GM19463 (cell line): Measurements from ENCODE around the gene SLC27A5.

Experiments
- ATAC-seq: cut with Tn5 transposase; IDR thresholded peaks from one replicate; pipeline ENCODE4 v1.9.1; 2021; ENCODE audit warnings: mild to moderate bottlenecking, moderate library complexity; ENCODE audit not compliant: unreplicated experiment

SLC27A5 gene, protein sequence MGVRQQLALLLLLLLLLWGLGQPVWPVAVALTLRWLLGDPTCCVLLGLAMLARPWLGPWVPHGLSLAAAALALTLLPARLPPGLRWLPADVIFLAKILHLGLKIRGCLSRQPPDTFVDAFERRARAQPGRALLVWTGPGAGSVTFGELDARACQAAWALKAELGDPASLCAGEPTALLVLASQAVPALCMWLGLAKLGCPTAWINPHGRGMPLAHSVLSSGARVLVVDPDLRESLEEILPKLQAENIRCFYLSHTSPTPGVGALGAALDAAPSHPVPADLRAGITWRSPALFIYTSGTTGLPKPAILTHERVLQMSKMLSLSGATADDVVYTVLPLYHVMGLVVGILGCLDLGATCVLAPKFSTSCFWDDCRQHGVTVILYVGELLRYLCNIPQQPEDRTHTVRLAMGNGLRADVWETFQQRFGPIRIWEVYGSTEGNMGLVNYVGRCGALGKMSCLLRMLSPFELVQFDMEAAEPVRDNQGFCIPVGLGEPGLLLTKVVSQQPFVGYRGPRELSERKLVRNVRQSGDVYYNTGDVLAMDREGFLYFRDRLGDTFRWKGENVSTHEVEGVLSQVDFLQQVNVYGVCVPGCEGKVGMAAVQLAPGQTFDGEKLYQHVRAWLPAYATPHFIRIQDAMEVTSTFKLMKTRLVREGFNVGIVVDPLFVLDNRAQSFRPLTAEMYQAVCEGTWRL

DNA sequence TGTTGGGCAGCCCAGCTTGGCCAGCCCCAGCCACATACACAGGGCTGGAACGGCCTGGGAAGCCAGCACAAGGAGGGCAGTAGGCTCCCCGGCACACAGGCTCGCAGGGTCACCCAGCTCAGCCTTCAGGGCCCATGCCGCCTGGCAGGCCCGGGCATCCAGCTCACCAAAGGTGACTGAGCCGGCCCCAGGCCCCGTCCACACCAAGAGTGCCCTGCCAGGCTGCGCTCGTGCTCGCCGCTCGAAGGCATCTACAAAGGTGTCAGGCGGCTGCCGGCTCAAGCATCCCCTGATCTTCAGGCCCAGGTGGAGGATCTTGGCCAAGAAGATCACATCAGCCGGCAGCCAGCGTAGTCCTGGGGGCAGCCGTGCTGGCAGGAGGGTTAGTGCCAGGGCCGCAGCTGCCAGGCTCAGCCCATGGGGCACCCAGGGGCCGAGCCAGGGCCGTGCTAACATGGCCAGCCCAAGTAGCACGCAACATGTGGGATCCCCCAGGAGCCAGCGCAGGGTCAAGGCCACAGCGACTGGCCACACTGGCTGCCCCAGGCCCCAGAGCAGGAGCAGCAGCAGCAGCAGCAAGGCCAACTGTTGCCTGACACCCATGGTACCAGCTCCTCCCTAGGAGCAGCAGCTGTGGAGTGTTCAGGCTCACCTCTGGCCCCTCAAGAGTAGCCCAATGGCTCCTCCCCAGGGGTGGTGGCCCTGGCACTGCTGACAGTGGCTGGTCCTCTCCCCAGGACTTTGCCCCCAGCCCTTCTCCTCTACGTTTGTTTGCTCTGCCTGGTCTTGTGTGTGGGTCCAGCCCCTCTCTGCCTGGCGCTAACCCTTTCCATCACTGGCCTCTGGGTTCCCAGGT, at the start of gene SLC27A5:
Gene SLC27A5, minus strand, starts transcription at position 640 of the 856 bp plus-strand sequence. Its CDS starts 37 bp downstream, at position 603.
- no peak for ATAC-seq

DNA sequence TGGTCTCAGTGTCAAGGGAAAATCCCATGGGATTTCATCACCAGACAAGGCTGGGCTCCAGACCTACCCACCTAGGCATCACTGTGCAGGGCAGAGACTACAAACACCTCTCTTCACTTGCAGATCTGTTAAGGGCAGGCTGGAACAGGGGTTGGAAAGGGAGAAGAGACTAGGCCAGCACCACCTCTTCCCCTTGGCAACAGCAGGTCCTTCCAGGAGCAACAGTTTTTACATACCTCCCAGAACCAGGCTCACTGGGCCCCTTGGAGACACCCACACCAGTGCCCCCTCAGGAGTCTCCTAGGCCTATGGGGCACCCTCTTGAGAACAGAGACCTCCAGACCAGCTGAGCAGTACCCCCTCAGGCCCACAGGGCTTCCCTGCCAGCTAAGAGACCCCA, 49.1 kb upstream of the SLC27A5 start:
- ATAC-seq, result no peak

DNA sequence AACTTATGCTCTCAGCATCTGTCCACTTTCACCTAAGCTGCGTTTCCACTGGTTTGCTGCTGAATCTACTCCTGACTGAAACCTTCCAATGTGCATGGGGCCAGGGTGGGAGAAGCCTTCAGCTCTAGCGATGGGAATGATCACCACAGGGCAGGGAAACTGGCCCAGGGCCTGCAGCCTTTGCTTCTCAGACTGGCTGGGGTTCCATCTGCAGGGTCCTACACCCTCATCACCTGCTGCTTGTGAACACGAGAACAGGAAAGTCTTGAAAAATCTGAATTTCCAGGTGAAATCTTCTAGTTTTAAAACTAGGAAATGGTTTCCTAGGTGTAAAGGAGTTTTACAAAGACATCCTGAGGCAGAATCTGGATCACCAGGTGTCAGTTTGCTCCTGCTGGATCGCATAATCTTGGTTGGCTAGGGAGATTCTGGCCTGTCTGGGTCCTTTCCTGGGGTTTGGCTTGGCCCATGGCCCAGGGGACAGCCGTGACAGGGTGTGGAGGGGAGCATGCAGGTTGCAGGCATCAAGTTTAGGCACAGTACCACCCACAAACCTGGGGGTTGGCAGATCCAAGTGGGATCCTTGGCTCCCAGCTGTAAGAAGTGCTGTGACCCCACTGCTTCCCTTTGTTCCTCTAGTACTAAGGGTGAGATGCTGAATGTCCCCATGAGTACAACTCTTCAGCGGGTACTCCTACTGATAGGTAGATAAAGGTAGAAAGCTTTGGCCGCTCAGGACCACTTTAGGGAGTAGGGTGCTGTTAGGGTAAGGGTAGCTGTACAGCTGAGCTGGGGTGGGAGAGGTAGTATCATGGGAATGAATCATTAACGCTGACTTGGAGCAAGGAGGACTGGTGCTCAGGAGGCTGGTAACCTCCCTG, 48.5 kb upstream of the SLC27A5 start:
- ATAC-seq, result no peak

DNA sequence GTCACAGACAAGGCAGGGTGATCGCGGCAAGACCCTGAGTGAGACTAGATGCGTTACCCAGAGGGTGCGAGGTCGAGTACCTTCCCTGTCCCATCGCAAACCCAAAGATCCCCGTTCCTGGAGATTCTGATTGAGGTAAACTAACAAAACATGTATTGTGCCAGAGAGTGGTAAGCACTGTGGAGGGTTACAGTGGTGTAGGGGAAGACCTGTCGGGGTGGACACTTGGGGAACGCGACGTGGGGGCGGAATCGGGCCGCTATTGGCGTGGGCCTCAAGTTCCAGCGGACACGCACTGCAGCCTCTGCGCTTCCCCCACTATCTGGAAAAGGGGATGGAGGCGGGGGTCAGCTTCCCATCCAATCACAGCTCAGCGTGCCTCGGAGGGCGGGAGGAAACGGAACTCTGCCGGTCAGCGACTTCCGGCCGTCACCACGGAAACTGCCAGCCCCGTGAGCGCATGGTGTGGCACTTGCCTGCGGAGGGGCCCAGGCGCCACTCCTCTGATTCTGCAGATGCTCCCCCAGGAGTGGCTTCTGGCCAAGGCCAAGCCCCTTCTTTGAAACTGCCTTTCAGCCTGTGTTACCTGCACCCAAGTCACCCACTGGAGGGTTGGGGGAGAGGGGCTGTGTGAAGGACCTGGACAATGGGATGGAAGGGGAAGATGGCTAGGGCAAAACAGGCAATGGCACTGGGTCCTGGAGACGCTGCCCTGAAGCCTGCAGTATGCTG, 47.6 kb upstream of the SLC27A5 start:
- ATAC-seq, result no peak

DNA sequence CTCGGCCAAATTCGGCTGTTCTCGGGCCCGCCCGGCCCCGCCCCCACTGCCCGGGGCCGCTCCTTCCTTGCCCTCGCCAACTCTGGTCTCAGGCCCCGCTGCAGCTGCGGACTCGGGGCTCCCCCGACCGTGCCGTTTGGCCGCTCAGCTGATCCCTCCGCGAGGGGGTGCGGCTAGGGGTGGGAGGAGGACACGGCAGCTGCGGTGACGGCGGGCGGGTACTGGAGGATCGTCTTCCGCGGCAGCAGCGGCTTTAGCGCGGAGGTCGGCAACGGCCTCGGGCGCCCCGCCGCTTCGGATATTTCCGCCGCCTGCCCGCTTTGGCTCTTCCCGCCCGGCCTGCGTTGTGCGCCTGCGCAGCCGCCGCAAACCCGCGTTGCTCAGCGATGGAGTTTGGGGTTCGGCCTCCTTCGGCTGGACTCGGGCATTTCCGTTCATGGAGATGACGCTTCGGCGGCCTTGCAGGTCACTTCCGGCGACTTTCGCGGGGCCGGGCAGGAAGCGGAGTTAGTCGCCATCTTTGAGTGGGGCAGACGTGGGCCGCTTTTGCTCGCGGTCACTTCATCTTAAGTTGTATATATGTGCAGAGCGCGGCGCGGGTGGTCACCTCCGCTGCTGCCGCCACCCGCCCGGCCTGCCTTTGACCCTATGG, 47.0 kb upstream of the SLC27A5 start:
- peak; percentile 48 for ATAC-seq

DNA sequence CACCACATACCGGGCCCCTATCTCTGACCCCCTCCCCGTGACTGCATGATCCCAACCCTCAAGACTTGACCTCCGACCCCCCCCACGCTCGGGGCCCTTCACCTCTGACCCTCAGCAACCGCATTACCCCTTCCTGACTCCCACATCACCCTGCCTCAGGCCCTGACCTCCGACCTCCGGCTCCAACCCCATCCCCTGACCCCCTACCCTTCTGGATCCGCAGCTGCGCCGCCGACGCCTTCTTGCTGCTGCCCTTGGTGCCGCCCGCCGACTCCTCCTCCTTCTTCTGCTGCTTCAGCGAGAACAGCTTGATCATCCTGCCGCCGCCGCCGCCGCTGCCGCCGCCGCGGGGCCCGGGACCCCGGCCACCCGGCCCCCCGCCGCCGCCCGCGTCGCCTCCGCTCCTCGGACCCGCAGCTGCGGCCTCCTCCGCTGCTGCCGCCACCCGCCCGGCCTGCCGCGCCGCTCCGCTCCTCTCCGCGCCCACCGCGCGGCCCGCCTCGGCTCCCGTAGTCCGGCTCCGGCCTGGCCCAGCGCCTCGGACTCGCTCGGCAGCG, 46.4 kb upstream of the SLC27A5 start, which contains the start of gene UBE2M:
Gene UBE2M, minus strand, starts transcription at position 546 of the 557 bp plus-strand sequence. Its CDS starts 230 bp downstream, at position 316.
- ATAC-seq, result no peak

DNA sequence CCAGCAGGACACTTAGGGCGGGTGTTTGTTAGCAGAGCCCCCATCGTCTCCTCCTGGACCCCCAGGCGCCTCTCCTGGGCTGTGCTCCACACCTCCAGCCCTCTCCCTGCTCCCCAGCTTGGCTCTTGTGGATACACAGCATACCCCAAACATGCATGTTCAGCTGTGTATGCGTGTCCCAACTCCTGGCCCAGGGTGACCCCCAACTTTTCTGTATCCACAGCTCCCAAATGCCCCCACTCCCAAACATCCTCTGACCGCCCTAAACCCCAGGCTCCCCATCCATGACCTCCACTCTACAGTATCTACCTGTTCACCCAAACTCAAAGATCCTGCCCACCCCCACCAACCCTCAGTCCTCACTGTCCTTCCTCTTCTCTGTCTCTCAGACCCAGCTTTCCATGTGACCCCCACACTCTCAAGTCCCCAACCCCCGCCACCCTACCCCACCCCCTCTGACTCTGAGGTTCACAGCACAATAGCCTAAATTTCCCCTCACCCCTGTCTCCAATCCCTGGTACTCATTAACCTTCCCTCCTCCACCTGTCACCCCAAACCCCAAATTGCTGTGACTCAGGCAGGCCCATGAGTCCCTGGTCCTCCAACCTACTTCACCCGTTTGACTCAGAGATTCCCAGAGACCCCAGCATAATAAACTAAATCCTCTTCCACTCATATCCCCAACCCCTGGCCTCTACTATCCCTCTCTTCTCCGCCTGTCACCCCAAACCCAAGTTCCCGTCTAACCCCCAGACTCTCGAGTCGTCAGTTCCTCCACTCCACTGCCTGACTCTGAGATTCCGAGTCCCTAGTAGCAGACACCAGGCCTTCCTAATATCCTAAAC, 45.7 kb upstream of the SLC27A5 start:
- no peak for ATAC-seq

DNA sequence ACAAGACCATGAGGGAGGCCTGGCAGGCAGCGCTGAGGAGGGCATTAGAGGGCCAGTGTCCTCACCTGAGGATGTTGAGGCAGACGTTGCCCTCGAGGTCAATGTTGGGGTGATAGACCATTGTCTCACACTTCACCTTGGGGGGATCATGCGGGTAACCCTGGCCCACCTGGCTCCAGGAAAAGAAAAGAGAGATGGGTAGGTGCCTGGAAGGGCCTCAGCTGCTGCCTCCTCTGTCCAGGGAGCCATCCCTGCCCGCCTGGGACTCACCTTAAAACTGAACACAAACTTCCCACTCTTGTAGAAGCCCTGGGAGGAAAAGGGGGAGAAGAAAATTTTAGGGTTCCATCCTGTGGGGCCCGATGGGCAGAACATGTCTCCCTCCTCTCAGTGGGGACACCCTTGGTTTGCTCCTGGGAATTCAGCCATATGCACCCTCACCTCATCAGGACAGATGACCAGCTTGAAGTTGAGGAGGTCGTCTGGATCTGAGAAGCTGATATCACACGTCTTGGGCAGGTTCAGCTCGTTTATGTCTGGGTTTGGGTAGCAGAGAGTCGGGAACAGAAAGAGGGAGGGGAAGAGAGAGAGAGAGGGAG, 44.9 kb upstream of the SLC27A5 start:
- no peak for ATAC-seq

DNA sequence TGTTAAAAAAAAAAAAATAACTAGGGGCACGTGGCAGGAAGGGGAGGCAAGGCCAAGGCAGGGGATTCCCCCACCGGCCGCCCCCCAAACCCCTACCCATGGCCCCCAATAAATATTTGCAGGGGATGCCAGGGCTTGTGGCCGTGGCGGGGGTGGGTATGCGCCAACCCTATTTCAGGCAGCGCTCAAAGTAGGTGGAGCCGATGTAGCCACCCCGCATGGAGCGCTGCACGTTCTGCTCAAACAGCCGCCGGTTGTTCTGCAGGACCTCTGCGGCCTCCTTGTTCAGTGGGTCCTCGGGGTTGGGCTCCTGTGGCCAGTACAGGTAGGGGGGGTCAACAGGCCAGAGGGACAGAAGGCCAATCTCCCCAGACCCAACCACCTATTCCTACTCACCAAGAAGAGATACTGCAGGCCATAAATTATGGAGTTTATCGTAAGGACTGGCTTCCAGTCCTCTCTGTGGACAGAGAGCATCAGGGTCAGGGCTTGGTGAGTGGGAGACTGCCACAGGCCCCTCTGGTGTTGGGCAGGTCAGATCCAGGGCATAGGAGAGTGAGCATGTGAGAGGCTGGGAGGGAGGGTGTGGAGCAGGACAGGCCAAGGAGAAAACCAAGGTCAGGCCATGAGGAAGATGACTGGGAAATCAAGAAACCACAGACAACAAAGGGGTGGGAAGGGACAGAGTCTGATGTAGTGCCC, 44.3 kb upstream of the SLC27A5 start:
- no peak for ATAC-seq

DNA sequence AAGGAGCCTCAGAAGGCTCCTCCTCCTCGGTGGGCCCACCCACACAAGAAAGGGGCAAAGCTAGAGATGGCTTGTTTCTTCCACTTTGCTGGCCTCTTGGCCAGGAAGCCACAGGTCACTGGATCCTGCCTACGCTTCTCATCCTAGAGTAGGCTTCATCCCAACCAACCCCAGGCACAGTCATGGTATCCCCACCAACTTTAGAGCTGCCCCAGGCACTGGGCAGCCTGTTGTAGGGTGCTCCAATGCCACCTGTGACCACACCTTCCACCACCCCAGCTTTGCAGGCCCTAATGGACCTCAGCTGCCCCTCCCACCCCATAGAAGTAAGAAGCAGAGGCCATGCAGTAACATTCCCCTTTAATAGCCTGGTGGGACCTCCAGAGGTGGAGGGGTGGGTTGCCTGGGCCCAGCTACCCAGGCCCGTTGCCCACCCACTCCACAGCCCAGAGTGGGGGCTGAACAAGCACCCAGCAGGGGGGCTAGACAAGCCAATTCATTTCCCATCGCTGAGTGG, 43.6 kb upstream of the SLC27A5 start:
- no peak for ATAC-seq

DNA sequence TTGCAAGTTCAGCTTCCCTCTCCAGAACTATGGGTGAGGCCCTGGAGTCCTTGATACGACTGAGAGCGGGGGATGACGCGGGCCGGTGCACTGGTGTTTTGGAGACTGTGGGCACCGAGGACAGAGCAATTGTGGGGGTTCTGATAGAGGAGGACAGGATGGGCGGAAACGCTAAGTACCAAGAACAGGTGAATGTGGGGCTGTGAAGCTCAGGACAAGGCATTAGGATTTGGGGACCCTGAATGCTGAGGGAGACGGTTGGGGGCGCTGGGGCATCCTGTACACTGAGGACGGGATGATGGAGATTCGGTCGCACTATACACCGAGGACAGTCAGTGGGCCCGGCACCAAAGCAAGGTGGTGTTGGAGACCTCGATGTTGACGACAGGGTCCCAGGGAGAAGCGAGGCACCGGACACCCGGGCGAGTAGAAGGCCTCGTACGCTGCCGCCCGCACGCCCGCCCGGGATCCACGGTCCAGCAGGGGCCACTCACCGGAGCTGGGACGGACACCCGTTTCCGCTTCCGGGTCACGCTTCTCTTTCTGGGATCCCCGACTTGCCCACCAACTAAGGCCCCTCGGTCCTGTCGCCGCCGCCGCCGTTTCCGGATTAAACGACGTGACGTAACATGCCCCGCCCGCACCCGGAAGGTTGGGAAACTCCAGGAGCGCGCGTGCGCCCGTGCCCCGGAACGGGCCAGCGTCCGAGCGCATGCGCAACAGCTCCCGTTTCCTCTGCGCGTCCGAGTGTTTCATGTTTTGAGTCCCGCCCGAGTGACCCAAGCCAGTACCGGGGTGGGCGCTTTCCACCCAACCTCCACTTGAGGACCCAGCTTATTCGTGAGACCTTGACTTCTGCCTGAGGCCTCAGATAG, 42.9 kb upstream of the SLC27A5 start, which contains the start of gene CHMP2A:
Gene CHMP2A, minus strand, starts transcription at position 612 of the 875 bp plus-strand sequence. CDS start 893 bp downstream, outside the sequence.
- ATAC-seq, result peak; percentile 32

DNA sequence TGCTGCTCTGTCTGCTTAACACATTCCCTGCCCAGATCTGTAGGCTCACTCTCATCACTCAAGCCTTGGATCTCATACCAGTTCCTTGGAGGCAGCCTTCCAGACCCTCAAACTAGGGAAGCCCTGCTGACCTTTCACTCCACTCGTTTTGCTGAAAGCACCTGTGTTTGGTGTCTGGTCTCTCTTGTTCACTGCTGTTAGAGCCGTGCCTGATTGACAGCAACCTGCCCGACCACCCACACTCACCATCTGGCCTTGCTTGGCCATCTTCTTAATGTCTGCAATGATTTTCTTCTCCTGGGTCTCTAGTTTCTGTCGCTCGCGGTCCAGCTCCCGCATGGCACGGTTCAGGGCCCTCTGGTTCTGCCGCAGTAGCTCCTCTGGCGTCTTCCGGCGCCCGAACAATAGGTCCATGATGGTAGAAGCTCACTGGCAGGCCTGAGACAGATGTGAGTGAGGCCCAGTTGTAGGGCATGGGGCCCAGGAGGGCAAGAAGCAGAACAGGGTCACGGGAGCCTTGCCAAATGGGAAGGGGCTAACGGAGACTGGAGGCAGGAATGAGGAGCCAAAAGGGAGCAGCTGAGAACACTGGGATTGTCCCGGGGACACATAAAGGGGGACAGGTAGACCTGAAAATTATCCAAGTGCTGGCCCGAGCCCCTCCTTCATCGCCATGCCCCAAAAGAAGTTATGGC, 42.2 kb upstream of the SLC27A5 start:
- ATAC-seq, result no peak

DNA sequence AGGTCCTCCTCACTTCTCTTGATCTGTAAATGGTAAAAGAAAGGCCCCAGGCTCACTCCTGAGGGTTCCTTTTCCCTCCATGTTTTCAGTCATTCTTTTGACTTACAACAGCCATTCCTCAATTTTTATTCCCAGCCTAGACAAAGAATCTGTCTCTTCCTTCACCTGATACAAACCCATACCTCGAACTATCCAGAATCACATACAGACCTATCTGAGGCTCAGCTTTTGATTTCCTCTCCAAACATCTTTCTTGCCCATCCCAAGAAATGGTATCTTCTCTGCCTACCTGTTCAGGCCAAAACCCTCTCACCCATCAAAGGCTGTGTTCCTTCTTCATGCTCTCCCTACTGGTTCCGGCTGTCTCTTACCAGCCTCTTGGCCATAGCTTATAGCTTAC, 40.9 kb upstream of the SLC27A5 start:
- no peak for ATAC-seq

DNA sequence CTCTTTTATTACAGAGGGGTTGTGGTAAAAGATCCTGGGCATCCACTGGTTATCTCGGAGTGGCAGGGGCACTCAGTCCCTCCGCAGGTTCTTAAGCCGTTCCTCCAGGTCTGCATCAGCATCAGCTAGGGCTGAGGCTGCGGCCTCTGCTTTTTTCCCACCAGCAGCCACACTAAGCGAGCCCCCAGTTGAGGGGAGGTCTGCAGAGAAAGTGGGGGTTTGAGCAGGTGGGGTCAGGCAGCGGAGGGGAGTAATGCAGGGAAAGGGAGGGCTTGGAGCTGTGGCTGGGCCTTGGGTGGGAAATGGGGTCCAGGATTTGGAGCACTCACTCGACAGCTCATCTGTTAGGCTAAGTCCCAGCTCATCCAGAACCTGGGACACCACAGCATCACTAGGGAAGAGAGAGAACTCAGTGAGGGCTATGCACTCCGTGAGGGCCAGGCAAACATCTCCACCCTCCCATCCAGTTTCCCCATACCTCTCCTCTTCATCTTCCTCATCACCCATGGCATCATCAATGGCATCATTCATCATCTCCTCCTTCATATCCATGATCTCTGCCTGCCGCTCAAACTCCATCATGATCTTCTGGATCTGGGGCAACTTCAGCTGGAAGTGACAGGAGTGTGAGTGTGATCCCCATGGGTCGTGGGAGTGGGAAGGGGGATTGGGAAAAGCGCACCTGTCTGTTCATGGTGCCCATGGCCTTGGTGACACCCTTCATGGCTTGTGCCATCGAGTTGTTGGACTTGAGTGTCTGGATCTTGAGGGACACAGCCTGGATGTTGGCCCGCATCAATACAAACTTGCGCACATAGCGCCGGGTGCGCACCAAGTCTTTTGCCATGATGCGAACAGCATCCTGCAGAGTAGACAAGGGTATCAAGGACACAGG, 40.0 kb upstream of the SLC27A5 start:
- ATAC-seq, result no peak
